T follicular helper cell (primary cell): ENCODE data around the gene LPAR1.
"Not testable (repeated sequence)": the region's sequence is repeated elsewhere in the genome, so short reads cannot be mapped to it uniquely, and the experiment has no call there.

Experiments
- DNase-seq: peaks from one replicate; pipeline ENCODE4 v3.0.0-alpha.2; 2020; ENCODE audit warnings: low read depth

LPAR1 gene

GRCh38 chr9:110874963-110875674 is 163.2 kb downstream of the LPAR1 start:
- DNase-seq, result no peak

GRCh38 chr9:110872920-110873319 is 165.3 kb downstream of the LPAR1 start:
- DNase-seq, result no peak

- no peak for DNase-seq
Observed at GRCh38 chr9:110871736-110872135, 166.5 kb downstream of the LPAR1 start.

- no peak for DNase-seq
Observed at GRCh38 chr9:110869931-110870330, 168.3 kb downstream of the LPAR1 start.

GRCh38 chr9:110864011-110864410 is 174.3 kb downstream of the LPAR1 start:
- DNase-seq, result no peak

DNA sequence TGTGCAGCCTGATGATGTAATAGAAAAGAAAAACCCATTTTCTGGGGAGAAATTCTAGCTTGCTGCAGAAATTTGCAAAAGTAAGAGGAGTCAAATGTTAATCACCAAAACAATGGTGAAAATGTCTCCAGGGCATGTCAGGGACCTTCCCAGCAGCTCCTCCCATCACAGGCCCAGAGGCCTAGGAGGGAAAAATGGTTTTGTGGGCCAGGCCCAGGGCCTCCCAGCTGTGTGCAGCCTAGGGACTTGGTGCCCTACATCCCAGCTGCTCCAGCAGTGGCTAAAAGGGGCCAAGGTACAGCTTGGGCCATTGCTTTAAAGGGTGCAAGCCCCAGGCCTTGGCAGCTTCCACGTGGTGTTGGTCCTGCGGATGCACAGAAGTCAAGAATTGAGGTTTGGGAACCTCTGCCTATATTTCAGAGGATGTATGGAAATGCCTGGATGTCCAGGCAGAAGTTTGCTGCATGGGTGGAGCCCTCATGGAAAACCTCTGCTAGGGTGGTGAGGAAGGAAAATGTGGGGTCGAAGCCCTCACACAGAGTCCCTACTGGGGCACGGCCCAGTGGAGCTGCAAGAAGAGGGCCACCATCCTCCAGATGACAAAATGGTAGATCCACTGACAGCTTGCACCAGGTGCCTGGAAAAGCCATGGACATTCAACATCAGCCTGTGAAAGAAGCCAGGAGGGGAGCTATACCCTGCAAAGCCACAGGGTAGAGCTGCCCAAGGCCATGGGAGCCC is 176.7 kb downstream of the LPAR1 start:
- DNase-seq, result not testable (repeated sequence)

DNA sequence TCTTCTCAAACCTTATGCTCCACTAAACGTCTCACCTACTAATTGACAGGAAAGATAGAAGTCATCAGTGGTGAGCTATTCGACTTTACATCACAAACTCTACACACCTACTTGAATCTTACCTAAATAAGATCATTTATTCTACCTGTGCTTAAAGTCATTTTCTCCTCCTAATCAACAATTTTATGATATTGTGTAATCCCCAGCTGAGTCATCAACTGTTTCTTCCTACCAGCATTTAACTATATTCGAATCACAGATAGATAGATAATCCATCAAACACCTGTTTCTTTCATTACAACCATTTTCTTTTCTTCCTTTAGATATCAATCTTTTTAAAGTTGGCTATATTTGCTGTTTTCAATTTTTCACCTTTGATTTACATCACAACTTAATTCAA is 181.5 kb downstream of the LPAR1 start:
- no peak for DNase-seq

DNA sequence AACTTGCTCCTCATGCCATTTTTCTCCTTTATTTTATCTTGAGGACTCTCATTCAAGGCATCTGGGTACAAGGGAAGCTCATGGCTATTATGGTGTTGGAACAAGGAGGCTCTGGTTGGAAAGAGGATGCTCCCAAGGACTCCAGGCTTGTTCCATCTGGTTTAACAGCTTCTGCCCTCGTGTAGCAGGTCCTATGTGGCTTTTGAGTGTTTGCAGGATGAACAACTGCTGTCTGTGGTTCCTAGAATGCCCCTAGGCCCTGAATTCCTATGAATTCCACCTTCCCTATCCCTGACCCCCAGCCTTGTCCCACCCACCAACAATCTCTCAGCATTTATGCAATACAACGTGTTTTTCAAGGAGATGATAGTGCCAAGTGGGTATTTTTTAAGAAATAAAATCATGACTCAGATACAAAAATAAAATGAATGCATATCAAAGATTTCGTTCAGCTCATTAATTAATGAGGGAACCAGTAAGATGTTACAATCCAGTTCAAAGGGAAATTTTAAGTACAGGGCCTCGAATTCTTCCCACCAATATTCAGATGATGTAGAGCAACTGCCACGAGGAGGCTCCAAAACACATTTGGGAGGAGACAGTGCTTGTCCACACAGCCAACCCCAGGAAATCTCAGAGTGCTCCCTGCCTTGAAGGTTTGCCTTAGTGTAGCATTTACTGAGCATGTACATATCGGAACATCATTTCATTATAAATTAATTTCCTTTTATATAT is 187.7 kb downstream of the LPAR1 start:
- no peak for DNase-seq

DNA sequence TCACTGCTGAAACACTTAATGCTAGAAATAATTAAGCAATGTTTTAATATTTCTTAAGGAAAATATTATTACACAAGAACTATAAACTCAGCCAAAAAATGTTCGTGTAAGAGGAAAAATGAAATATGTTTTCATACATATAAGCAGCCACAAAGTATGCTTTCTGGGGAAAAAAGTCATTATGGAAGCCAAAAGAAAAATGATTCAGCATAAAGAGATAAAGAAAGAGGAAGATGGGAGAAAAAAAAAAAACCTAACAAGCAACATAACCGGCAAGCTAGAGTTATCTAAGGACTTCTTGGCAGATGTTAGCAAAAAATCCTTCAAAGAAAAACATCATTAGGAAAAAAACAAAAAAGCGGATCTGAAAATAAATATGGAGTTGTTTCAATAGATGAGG is 190.6 kb downstream of the LPAR1 start:
- DNase-seq, result no peak

GRCh38 chr9:110846215-110846614 is 192.1 kb downstream of the LPAR1 start:
- DNase-seq, result no peak

DNA sequence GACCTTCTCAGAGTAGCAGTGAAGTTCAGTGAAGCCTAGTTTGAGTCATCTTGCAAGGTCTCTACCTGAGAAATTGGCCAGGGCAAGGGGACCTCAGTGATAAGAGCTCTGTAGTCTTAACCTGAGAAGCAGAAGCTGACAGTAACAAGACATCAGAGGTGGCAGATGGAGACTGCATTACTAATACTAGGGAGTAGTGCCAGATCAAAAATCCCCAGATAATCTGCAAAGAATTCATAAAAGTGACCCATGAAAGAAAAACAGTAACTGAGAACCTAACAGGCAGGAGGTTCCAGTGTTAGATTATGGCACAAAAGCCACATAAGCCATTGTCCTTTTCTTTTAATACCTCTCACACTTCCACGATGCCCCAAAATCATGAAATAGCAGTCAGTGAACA is 194.1 kb downstream of the LPAR1 start:
- no peak for DNase-seq

DNA sequence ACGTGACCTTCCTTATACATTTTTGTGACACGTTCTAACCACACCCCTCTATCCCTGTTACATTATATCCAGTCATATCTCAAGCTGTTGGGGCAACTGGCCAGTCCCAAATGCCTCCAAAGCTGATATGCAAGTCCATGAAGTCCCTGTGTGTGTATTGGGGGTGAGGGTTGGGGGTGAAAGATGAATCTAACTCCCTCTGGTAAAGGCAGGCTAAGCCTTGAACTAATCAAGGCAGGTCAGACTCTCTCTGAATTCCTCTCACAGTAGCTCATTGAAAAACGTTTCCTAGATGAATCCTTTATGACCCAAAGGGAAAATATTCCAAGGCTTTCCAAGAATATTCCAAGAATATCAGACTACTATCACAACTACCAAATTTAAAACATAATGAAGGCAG is 195.3 kb downstream of the LPAR1 start:
- no peak for DNase-seq

DNA sequence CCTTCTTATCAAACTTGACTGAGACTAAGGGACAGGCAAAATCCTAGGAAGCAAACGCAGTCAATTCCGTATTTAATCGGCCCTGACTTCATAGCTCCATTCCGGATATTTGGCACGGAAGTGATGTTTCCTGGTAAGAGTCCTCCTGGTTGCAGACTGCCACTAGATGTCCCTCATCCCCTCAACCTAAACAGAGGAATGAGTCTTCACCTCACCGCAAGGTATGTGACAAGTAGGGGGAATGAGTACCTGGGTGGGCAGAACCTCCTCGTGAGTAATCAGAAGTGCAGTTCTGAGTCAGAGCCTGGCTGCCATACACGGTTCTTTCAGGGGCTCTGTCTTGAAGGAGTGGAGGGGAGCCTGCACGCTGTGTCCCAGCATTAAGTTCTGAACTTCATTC is 196.1 kb downstream of the LPAR1 start:
- no peak for DNase-seq

DNA sequence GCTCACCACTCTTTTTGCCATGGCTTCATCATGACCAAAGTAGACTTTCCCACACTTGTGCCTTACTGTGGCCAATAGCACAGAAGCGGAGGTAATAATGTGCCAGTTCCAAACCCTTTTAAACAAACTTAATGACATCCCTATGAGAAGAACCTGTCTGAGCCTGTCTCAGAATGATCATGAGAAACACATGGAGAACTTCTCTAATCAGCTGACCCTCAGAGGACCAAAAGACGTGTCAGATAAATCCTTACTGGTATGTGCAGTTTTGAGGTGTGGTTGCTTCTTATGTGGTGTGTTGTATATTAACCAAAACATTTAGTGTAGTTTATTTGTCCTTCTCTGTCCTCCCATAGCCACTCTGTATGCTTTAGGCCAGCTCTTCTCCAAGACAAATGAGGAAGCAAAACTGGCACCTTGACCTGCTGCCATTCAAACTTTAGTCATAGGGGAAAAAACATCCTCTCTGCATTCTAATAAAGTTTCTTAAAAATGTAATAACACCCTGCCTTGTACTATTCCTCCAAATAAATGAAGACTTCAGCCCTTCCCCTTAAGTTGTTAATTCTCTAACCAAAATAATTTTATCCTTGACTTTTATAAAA is 200.8 kb downstream of the LPAR1 start:
- DNase-seq, result no peak

- DNase-seq, result no peak
Observed at GRCh38 chr9:110835859-110836271, 202.4 kb downstream of the LPAR1 start.

DNA sequence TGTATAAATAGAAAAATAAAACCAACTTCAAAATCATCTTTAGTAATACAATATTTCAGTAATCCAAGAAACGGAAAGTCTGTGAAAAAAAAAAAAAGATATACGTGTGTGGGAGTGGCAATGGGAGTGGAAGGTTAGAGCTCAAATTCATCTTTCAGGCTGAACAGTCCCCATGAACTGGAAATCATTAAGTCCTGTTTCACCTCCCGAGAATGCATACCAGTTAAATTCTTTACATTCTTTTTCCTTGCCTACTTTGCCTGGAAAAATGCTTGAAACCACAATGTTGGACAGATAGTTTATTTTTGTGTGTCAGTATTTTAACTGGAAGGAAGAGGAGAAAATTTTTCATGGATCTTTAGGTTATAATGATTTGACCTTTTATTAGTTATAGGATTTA is 202.9 kb downstream of the LPAR1 start:
- DNase-seq, result no peak

DNA sequence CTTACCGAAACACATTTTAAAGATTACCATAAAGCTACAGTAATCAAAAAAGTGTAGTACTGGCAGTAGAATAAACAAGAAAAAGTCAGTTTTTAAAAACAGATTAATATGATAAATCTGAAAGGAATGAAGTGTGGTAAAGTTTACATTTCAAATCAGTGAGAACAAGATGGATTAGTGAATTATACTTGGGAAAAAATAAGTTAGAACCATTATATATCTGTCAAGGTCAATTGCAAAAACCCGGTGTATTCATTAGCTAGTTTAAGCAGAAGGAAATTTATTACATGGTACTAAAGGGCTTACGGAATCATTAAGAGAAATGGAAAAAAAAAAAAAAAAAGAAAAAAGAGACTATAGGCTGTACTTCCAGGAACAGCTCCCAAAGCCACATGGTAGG is 205.3 kb downstream of the LPAR1 start:
- DNase-seq, result no peak

DNA sequence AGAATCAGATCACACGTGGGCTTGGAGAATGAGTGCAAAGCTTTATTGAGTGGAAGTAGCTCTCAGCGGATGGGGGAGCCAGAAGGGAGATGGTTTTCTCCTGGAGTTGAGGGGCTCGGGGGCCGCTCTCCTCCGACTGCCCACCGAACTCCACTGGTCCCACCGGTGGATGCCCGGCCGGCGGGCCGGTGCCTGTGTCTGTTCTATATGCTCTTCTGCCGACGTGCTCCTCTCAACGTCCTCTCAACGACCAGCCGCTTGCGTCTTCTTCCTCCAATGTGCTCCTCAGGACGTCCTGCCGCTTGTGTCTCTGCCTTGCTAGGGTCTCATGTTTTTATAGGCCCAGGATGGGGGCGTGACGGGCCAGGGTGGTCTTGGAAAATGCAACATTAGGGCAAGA is 207.8 kb downstream of the LPAR1 start:
- DNase-seq, result no peak

DNA sequence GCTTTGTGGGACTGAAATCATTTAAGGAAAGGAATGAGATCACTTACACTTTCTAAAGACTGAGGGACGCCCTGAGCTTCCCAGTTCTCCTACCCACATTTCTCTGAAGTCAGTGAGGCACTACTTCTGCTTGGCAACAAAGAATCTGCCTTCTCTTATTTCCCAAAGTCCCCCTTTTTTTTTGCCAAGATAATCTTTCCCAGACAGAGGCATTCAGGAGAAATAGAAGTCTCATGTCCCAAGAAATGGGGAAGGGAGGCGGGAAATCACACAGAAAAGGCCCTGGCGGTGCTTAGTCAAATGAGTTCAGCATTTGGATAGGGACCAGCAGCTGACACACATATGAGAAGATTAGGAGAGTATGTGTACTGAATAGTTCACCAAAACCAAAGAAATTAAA is 210.0 kb downstream of the LPAR1 start:
- DNase-seq, result no peak

- not testable (repeated sequence) for DNase-seq
Observed at GRCh38 chr9:110826400-110826799, 211.9 kb downstream of the LPAR1 start.

DNA sequence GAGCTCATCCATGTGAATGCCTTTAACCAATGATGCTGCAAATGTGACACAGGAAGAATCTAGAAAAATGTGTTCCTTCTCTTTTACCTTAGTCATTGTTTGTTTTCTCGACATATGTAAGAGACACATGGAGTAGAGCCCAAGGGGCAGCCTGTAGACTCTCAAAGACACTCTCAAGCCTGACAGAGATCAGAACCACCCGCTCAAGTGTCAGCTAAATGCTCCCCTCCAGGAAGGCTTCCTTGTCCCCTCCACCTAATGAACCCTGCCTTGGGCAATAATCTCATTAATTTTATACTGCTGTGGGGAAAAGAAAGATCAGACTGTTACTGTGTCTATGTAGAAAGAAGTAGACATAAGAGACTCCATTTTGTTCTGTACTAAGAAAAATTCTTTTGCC is 212.3 kb downstream of the LPAR1 start:
- DNase-seq, result no peak

GRCh38 chr9:110825129-110825528 is 213.1 kb downstream of the LPAR1 start:
- not testable (repeated sequence) for DNase-seq
